A549 (cell line): Measurements from ENCODE around the gene RNF215. TPM values are rescaled to one million over a fixed set of nuclear protein-coding genes. Genes with fewer than 3 reads are reported as not detected.

ENCODE experiments used
- ATAC-seq, 2 experiments: fragments of 200-7000 bp in 1 of 2; fragments of >200 bp in 1 of 2; cut with Nextera tagmentation in 1 of 2; cut with Tn5 transposase in 1 of 2; 3 replicates each; pipeline versions ENCODE4 v1.8.0 to v1.9.1; 2018 to 2020; ENCODE audit warnings: mild to moderate bottlenecking in 1 of 2, moderate library complexity in 1 of 2
- CTCF ChIA-PET: fragments of 300-600 bp; sonication (Branson Sonifier 250); formaldehyde crosslinking; extraction: SDS; loops from one replicate; lab custom pipeline; 2021; ENCODE audit warnings: antibody characterized with exemption, inconsistent platforms; lab: Yijun Ruan, JAX
- POLR2A ChIA-PET: fragments of 350-600 bp; formaldehyde crosslinking; extraction: SDS; loops from one replicate; lab custom pipeline; 2021; ENCODE audit warnings: antibody characterized with exemption, inconsistent platforms; lab: Yijun Ruan, JAX
- DNase-seq, 2 experiments: peaks; one replicate each; pipeline versions ENCODE4 v3.0.0 to v3.0.0-alpha.2; 2011 to 2016; ENCODE audit warnings: low read depth in 1 of 2, low spot score in 1 of 2
- FAIRE-seq: peaks from 2 replicates; lab custom pipeline; 2011; peaks lifted over from hg19 to GRCh38; lab: Jason Lieb, UNC
- H3K27ac ChIP-seq, 2 experiments: fragments of >200 bp; sonication (Bioruptor Twin); formaldehyde crosslinking; 3 replicates each; pipeline ENCODE4 v1.5.1; 2016 to 2017
- H3K4me1 ChIP-seq: fragments of >200 bp; sonication (Bioruptor Twin); formaldehyde crosslinking; 3 replicates; pipeline ENCODE4 v1.6.1; 2016
- H3K4me2 ChIP-seq: fragments of >200 bp; sonication (Bioruptor Twin); formaldehyde crosslinking; 3 replicates; pipeline ENCODE4 v1.6.1; 2016
- H3K4me3 ChIP-seq: fragments of >200 bp; sonication (Bioruptor Twin); formaldehyde crosslinking; 3 replicates; pipeline ENCODE4 v1.5.1; 2016
- H3K9me3 ChIP-seq: fragments of >200 bp; sonication (Bioruptor Twin); formaldehyde crosslinking; 3 replicates; pipeline ENCODE4 v1.6.1; 2016
- ATOH8 ChIP-seq: fragments of 250-450 bp; sonication (Bioruptor Pico); IDR thresholded peaks from 2 replicates; pipeline ENCODE4 v1.5.0; 2020; ENCODE audit warnings: low read depth, mild to moderate bottlenecking, moderate library complexity
- BCL3 ChIP-seq: fragments of >200 bp; sonication (Bioruptor Twin); formaldehyde crosslinking; IDR thresholded peaks from 3 replicates; pipeline ENCODE4 v1.6.1; 2016
- CBX8 ChIP-seq: fragments of 200-600 bp; sonication (generic); IDR thresholded peaks from 2 replicates; pipeline ENCODE4 v1.6.1; 2016
- CEBPB ChIP-seq, 2 experiments: fragments of >200 bp in 1 of 2; sonication (Bioruptor Twin) in 1 of 2; formaldehyde crosslinking in 1 of 2; IDR thresholded peaks; 2 replicates each; pipeline ENCODE4 v1.6.1; 2012 to 2016
- CHD2 ChIP-seq: fragments of 150-350 bp; IDR thresholded peaks from 2 replicates; pipeline ENCODE4 v1.6.1; 2014; ENCODE audit warnings: low read length; ENCODE audit not compliant: partially characterized antibody
- CHD4 ChIP-seq: fragments of 200-600 bp; sonication (generic); IDR thresholded peaks from 2 replicates; pipeline ENCODE4 v1.6.1; 2016; ENCODE audit warnings: antibody characterized with exemption, mild to moderate bottlenecking, borderline replicate concordance
- EHF ChIP-seq: fragments of 250-450 bp; sonication (Bioruptor Pico); IDR thresholded peaks from 2 replicates; pipeline ENCODE4 v1.5.0; 2020; ENCODE audit warnings: mild to moderate bottlenecking
- EHMT2 ChIP-seq: fragments of 200-600 bp; sonication (generic); IDR thresholded peaks from 2 replicates; pipeline ENCODE4 v1.6.1; 2016; ENCODE audit warnings: antibody characterized with exemption, low read depth, mild to moderate bottlenecking, moderate library complexity
- ELK1 ChIP-seq: fragments of 150-350 bp; IDR thresholded peaks from 2 replicates; pipeline ENCODE4 v1.6.1; 2014; ENCODE audit warnings: low read depth, mild to moderate bottlenecking, low read length
- EP300 ChIP-seq, 2 experiments: fragments of >200 bp; sonication (Bioruptor Twin); formaldehyde crosslinking; IDR thresholded peaks; 2 replicates in 1 of 2; 3 replicates in 1 of 2; pipeline ENCODE4 v1.6.1; 2016 to 2017
- ESRRA ChIP-seq: fragments of 150-350 bp; IDR thresholded peaks from 2 replicates; pipeline ENCODE4 v1.6.1; 2014; ENCODE audit warnings: mild to moderate bottlenecking, low read length, borderline replicate concordance
- FOSB ChIP-seq: fragments of 250-450 bp; sonication (Bioruptor Pico); IDR thresholded peaks from 2 replicates; pipeline ENCODE4 v1.5.0; 2020; ENCODE audit warnings: mild to moderate bottlenecking, moderate library complexity
- GATA3 ChIP-seq: IDR thresholded peaks from 2 replicates; pipeline ENCODE4 v1.6.1; 2012; ENCODE audit warnings: borderline replicate concordance
- HEYL ChIP-seq: fragments of 250-450 bp; sonication (Bioruptor Pico); IDR thresholded peaks from 2 replicates; pipeline ENCODE4 v1.8.0; 2021; ENCODE audit warnings: mild to moderate bottlenecking, moderate library complexity
- HOXA7 ChIP-seq: fragments of 250-450 bp; sonication (Bioruptor Pico); IDR thresholded peaks from 2 replicates; pipeline ENCODE4 v1.5.0; 2020; ENCODE audit warnings: mild to moderate bottlenecking, moderate library complexity
- HOXB5 ChIP-seq: fragments of 250-450 bp; sonication (Bioruptor Pico); IDR thresholded peaks from 2 replicates; pipeline ENCODE4 v1.5.0; 2020; ENCODE audit warnings: mild to moderate bottlenecking, moderate library complexity
- JUNB ChIP-seq: fragments of >200 bp; sonication (Bioruptor Twin); formaldehyde crosslinking; IDR thresholded peaks from 2 replicates; pipeline ENCODE4 v1.6.1; 2016
- KDM1A ChIP-seq: fragments of 200-600 bp; sonication (generic); IDR thresholded peaks from 2 replicates; pipeline ENCODE4 v1.6.1; 2016; ENCODE audit warnings: low read depth, mild to moderate bottlenecking
- KDM5A ChIP-seq: fragments of 200-600 bp; sonication (generic); IDR thresholded peaks from 2 replicates; pipeline ENCODE4 v1.6.1; 2016; ENCODE audit warnings: antibody characterized with exemption, mild to moderate bottlenecking
- MAFK ChIP-seq: fragments of 450-650 bp; IDR thresholded peaks from 2 replicates; pipeline ENCODE4 v1.6.1; 2014; ENCODE audit not compliant: partially characterized antibody
- MAZ ChIP-seq: fragments of 150-350 bp; IDR thresholded peaks from 2 replicates; pipeline ENCODE4 v1.6.1; 2014; ENCODE audit warnings: antibody characterized with exemption, low read depth, low read length, borderline replicate concordance
- PBX3 ChIP-seq: IDR thresholded peaks from 2 replicates; pipeline ENCODE4 v1.6.1; 2012
- PHF8 ChIP-seq: fragments of 200-600 bp; sonication (generic); IDR thresholded peaks from 2 replicates; pipeline ENCODE4 v1.6.1; 2016; ENCODE audit warnings: low read depth, mild to moderate bottlenecking, antibody characterized with exemption, moderate library complexity, borderline replicate concordance
- POLR2A ChIP-seq: IDR thresholded peaks from 2 replicates; pipeline ENCODE4 v1.6.1; 2012; ENCODE audit warnings: mild to moderate bottlenecking, low read length
- POLR2AphosphoS2 ChIP-seq: conservative IDR thresholded peaks from 2 replicates; pipeline ENCODE4 v1.6.1; 2012; ENCODE audit warnings: low read length, improper control_type of control experiment, inconsistent platforms
- RAD21 ChIP-seq, 2 experiments: fragments of >200 bp in 1 of 2; sonication (Bioruptor Twin) in 1 of 2; formaldehyde crosslinking in 1 of 2; IDR thresholded peaks in 1 of 2; conservative IDR thresholded peaks in 1 of 2; 2 replicates in 1 of 2; 3 replicates in 1 of 2; pipeline ENCODE4 v1.6.1; 2012 to 2018; ENCODE audit warnings: inconsistent platforms in 1 of 2
- RARB ChIP-seq: fragments of 250-450 bp; sonication (Bioruptor Pico); IDR thresholded peaks from 2 replicates; pipeline ENCODE4 v1.8.0; 2021; ENCODE audit warnings: mild to moderate bottlenecking, moderate library complexity
- RFX5 ChIP-seq: fragments of 450-650 bp; IDR thresholded peaks from 2 replicates; pipeline ENCODE4 v1.7.1; 2014; ENCODE audit warnings: antibody characterized with exemption, mild to moderate bottlenecking, moderate library complexity
- SMC3 ChIP-seq: fragments of >200 bp; sonication (Bioruptor Twin); formaldehyde crosslinking; IDR thresholded peaks from 3 replicates; pipeline ENCODE4 v1.6.1; 2018; ENCODE audit warnings: inconsistent platforms
- TFCP2L1 ChIP-seq: fragments of 250-450 bp; sonication (Bioruptor Pico); IDR thresholded peaks from 2 replicates; pipeline ENCODE4 v1.5.0; 2021; ENCODE audit warnings: mild to moderate bottlenecking
- USF2 ChIP-seq: fragments of 450-650 bp; IDR thresholded peaks from 2 replicates; pipeline ENCODE4 v1.6.1; 2014; ENCODE audit warnings: antibody characterized with exemption
- ZC3H11A ChIP-seq: fragments of 450-650 bp; IDR thresholded peaks from 2 replicates; pipeline ENCODE4 v1.6.1; 2014; ENCODE audit warnings: antibody characterized with exemption, mild to moderate bottlenecking
- ZFP36 ChIP-seq: fragments of 450-650 bp; IDR thresholded peaks from 2 replicates; pipeline ENCODE4 v1.6.1; 2014; ENCODE audit warnings: borderline replicate concordance; ENCODE audit not compliant: partially characterized antibody
- ZNF302 ChIP-seq: fragments of 250-450 bp; sonication (Bioruptor Pico); IDR thresholded peaks from 2 replicates; pipeline ENCODE4 v1.9.0; 2021; ENCODE audit warnings: inconsistent platforms, mild to moderate bottlenecking, moderate library complexity
- WGBS: methylation state at CpG from one replicate; pipeline ENCODE4 v1.1.6; 2017; ENCODE audit errors: missing lambda C conversion rate; 5-methylcytosine and 5-hydroxymethylcytosine counted together
- polyA plus RNA-seq, 4 experiments: library from polyadenylated mRNA; depleted of rRNA in 3 of 4; stranded (reverse); fragments of >200 nt; fragmentation: RNase III in 1 of 4; extraction: RNeasy Plus Mini Kit Qiagen cat#74134 plus additional on column Dnase treatment in 1 of 4; gene quantifications; 2 replicates in 3 of 4; 3 replicates in 1 of 4; pipeline ENCODE4 v1.2.3, GENCODE V29; 2011 to 2017

Gene RNF215
- polyA plus RNA-seq, 2 of the 4 experiments (the other 2 are of a cell fraction) = 16.4 to 19.5 TPM

- ATAC-seq (no peak), FAIRE-seq (no peak), DNase-seq (no peak)
- CTCF ChIA-PET = interaction anchor here (1.1 kb wide), 1 partner anchor 126 kb away, joined by 5 read pairs; no protein-coding TSS in a partner anchor
- H3K4me3 ChIP-seq = no peak overlapping the region
- no peak overlapping the region for H3K27ac ChIP-seq
- no peaks in the 10 kb centered on the region for H3K9me3 ChIP-seq
- WGBS = 91% methylated on average over 12 of the region's 12 CpGs
- no peaks in the 10 kb centered on the region; the same call in 2 of the 3 replicates for H3K4me1 ChIP-seq
- no peak overlapping the region for H3K4me2 ChIP-seq
- TF ChIP-seq ESRRA (no peak), MAZ (no peak), SMC3 (no peak), KDM5A (no peak), POLR2A (no peak), CBX8 (no peak), POLR2AphosphoS2 (no peak), CEBPB (IDR thresholded peaks at IDR 0.05) (no peak), FOSB (CRISPR knock-in tag) (no peak), JUNB (no peak), RFX5 (no peak), HOXB5 (CRISPR knock-in tag) (no peak), CHD4 (no peak), ELK1 (no peak), EP300 (IDR thresholded peaks at IDR 0.05) (no peak), CHD2 (no peak), KDM1A (no peak), RARB (CRISPR knock-in tag) (no peak)
- TF ChIP-seq, all 56 proteins: peak for 0
- POLR2A ChIA-PET = no interaction called here
These were observed 5.9 kb downstream of the RNF215 start for GRCh38 chr22:30381264-30381663.

GRCh38 chr22:30380011-30380410 is 7.2 kb downstream of the RNF215 start:
- FAIRE-seq = no peak
- ATAC-seq = no peak

More at GRCh38 chr22:30380011-30380410, 7.2 kb downstream of the RNF215 start:
- Histone ChIP-seq H3K9me3 (no peaks in the 10 kb centered on the region), H3K4me3 (no peak overlapping the region), H3K4me1 (no peaks in the 10 kb centered on the region), H3K4me2 (no peak overlapping the region), H3K27ac (no peak overlapping the region)
- POLR2A ChIA-PET = no interaction called here
- 93% methylated on average over 3 of the region's 20 CpGs for WGBS
- TF ChIP-seq HOXB5 (CRISPR knock-in tag) = no peak
- no peak for TF ChIP-seq PBX3
- TF ChIP-seq TFCP2L1 (CRISPR knock-in tag) = no peak
- TF ChIP-seq EP300 (IDR thresholded peaks at IDR 0.05) = no peak
- TF ChIP-seq EHMT2 = no peak
- no peak for TF ChIP-seq USF2
- TF ChIP-seq ZC3H11A = no peak
- TF ChIP-seq MAFK = no peak
- TF ChIP-seq HOXA7 (CRISPR knock-in tag) = no peak
- no peak for TF ChIP-seq RAD21 (conservative IDR thresholded peaks at IDR 0.05 in 1 of 2, IDR thresholded peaks at IDR 0.05 in 1 of 2)
- no peak for TF ChIP-seq RFX5
- TF ChIP-seq ATOH8 (CRISPR knock-in tag) = no peak
- TF ChIP-seq EHF (CRISPR knock-in tag) = no peak
- TF ChIP-seq GATA3 = no peak
- TF ChIP-seq PHF8 = no peak
- TF ChIP-seq ZNF302 (CRISPR knock-in tag) = no peak
- TF ChIP-seq SMC3 = no peak
- no peak for TF ChIP-seq ZFP36
- TF ChIP-seq HEYL (CRISPR knock-in tag) = no peak
- no peak for TF ChIP-seq BCL3
- no peak for DNase-seq
- CTCF ChIA-PET = interaction anchor here (2.0 kb wide), 1 partner anchor 92 kb away, joined by 9 read pairs; the partner anchor contains the start of gene CASTOR1
